Central memory CD8-positive, alpha-beta T cell (primary cell): ENCODE measurements around the gene IRAK4.
"Not testable (repeated sequence)": the region's sequence is repeated elsewhere in the genome, so short reads cannot be mapped to it uniquely, and the experiment has no call there.

Experiments used
- ATAC-seq: fragments of 150-1000 bp; cut with Tn5 transposase; replicated peaks from 2 replicates; pipeline ENCODE4 v1.10.0; 2022; ENCODE audit warnings: mild to moderate bottlenecking, moderate FRiP score, moderate number of reproducible peaks; ENCODE audit not compliant: poor library complexity, severe bottlenecking; ENCODE audit errors: extremely low read depth
- DNase-seq, 2 donors: peaks; one replicate each; pipeline ENCODE4 v3.0.0; 2021; ENCODE audit warnings: low spot score in 2 of 2
- H3K27ac Mint-ChIP-seq: one replicate; pipeline ENCODE4 v1.8.0; 2022; ENCODE audit warnings: low read depth, mild to moderate bottlenecking, moderate library complexity, mixed read lengths
- H3K27me3 Mint-ChIP-seq: one replicate; pipeline ENCODE4 v1.8.0; 2022; ENCODE audit warnings: mixed read lengths
- H3K36me3 Mint-ChIP-seq: one replicate; pipeline ENCODE4 v1.8.0; 2022; ENCODE audit warnings: mild to moderate bottlenecking, moderate library complexity, mixed read lengths; ENCODE audit not compliant: insufficient read depth
- H3K4me1 Mint-ChIP-seq: one replicate; pipeline ENCODE4 v1.8.0; 2022; ENCODE audit warnings: mixed read lengths
- H3K4me3 Mint-ChIP-seq: one replicate; pipeline ENCODE4 v1.8.0; 2022; ENCODE audit warnings: mild to moderate bottlenecking, moderate library complexity, mixed read lengths
- H3K9me3 Mint-ChIP-seq: one replicate; pipeline ENCODE4 v1.8.0; 2022; ENCODE audit warnings: mixed read lengths

Gene IRAK4

DNA sequence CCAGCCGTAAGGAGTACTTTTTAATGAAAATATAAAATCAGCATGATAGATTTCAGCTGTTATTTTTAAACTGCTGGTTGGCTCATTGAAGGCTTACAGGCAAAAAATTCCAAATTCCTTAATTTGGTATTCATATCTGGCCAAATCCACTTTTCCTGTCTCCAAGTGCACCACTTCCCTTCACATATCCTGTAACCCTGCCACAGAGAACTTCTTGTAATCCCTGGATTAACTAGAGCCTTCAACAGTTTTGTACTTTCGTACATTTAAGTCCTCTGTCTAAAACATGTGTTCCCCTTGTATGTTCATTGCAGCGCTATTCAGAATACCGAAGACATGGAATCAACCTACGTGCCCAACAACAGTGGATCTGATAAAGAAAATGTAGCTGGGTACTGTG lies 9.7 kb upstream of the IRAK4 start:
- Mint-ChIP-seq H3K27me3 (no peaks in the 10 kb centered on the region), H3K4me3 (no peak overlapping the region), H3K4me1 (peaks cover 12% of the 10 kb centered on the region), H3K36me3 (peaks cover 20% of the 10 kb centered on the region), H3K9me3 (no peaks in the 10 kb centered on the region), H3K27ac (no peak overlapping the region)
- DNase-seq (no peak), ATAC-seq (no peak)

DNA sequence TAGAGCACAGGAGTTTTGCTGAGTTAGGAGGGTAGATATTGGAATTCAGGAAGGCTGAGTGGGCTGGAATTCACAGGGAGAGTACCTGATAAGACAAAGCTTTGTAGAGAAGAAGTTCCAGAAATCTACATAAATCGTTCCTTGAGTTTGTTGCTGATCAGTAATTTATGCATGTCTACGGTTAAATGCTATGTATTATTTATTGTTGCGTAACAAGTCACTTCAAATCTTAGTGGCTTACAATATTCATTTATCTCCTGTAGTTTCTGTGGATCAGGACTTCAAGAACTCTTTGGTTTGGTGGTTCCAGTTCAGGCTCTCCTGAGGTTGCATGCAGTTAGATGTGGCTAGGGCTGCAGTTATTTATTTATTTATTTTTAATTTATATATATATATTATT lies 7.9 kb upstream of the IRAK4 start:
- no peaks in the 10 kb centered on the region for H3K9me3 Mint-ChIP-seq
- no peak for ATAC-seq

DNA sequence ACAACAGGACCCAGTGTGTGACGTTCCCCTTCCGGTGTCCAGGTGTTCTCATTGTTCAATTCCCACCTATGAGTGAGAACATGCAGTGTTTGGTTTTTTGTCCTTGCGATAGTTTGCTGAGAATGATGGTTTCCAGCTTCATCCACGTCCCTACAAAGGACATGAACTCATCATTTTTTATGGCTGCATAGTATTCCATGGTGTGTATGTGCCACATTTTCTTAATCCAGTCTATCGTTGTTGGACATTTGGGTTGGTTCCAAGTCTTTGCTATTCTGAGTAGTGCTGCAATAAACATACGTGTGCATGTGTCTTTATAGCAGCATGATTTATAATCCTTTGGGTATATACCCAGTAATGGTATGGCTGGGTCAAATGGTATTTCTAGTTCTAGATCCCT lies 7.4 kb upstream of the IRAK4 start:
- H3K4me1 Mint-ChIP-seq: peaks cover 15% of the 10 kb centered on the region
- H3K27me3 Mint-ChIP-seq, H3K27ac Mint-ChIP-seq, H3K9me3 Mint-ChIP-seq, ATAC-seq, H3K4me3 Mint-ChIP-seq, DNase-seq: not testable (repeated sequence)
- H3K36me3 Mint-ChIP-seq: peaks cover 14% of the 10 kb centered on the region

More for the DNA sequence above, 7.9 kb upstream of the IRAK4 start:
- no peak for DNase-seq
- Mint-ChIP-seq H3K27ac (no peak overlapping the region), H3K4me3 (no peak overlapping the region), H3K36me3 (peaks cover 16% of the 10 kb centered on the region), H3K27me3 (no peaks in the 10 kb centered on the region), H3K4me1 (peaks cover 12% of the 10 kb centered on the region)

DNA sequence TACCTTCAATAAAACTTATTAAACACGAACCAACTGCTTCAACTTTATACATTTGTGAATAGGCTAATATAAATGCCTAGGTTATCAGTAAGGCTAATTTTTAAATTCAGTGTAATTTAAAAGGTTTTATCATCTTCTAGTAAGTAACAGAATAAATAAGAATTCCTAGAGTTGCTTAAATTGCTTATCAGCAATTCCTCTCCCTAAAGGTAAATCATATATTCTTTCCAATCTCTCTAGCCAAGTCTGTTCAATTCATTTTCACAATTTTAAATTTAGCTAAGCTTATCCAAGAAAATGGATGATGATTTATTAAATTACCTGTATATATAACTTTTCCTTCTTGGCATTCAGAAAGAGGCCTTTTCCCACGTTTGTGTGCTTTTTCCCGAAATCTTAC lies 4.7 kb upstream of the IRAK4 start:
- H3K4me3 Mint-ChIP-seq: no peak overlapping the region
- H3K36me3 Mint-ChIP-seq: peaks cover 16% of the 10 kb centered on the region

DNA sequence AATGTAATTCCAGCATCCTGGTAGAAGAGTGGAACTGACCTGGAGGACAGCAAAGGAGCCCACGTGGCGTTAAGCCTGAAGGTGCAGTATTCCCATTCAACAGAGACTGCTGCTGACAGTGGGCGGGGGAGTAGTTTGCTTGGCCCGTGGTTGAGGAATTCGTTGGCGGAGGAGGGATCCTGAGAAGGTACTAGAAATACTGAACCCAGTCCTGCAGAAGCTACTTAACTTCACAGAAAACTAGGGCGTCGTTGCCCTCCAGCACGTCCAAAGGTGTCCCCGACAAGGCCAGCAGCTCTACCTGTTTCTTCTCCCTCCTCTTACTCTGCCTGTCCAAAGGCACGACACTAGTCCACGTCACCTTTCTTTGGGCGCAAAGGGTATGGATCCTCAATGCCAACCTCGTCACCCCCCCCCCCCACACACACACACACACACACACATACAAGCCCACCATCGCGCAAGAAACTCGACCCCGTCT lies 464 bp upstream of the IRAK4 start:
- Mint-ChIP-seq H3K4me1 (peaks cover 57% of the 10 kb centered on the region), H3K27ac (peak overlapping the region; percentile 98), H3K27me3 (no peaks in the 10 kb centered on the region), H3K9me3 (no peaks in the 10 kb centered on the region), H3K4me3 (peak overlapping the region; percentile 96), H3K36me3 (peaks cover 24% of the 10 kb centered on the region)
- DNase-seq: peak in 1 of 2 donors; percentile 14
- peak; percentile 4 for ATAC-seq

More for the DNA sequence above, 4.7 kb upstream of the IRAK4 start:
- no peak overlapping the region for H3K27ac Mint-ChIP-seq
- no peaks in the 10 kb centered on the region for H3K27me3 Mint-ChIP-seq
- peaks cover 39% of the 10 kb centered on the region for H3K4me1 Mint-ChIP-seq
- H3K9me3 Mint-ChIP-seq: no peaks in the 10 kb centered on the region
- DNase-seq (no peak), ATAC-seq (no peak)

DNA sequence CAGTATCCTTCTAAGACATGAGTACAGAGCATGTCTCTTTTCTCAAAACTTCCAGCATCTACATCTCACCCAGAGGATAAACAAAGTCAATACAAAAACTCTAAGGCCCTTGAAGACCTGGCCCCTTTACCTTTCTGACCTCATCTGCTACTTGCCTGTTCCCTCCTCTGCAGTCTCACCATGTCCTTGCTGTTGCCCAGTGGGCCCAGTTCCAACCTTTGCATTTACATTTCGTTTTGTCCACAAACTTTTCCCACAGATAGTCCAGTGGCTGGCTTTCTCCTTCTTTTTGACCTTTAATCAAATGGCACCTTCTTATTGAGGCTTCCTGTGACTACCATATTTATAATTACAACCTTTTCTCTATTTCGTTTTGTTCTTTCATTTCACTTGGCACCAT lies 1.6 kb downstream of the IRAK4 start:
- Mint-ChIP-seq H3K4me1 (peaks cover 63% of the 10 kb centered on the region), H3K9me3 (no peaks in the 10 kb centered on the region), H3K36me3 (peaks cover 17% of the 10 kb centered on the region), H3K27me3 (no peaks in the 10 kb centered on the region), H3K4me3 (peak overlapping the region; percentile 96), H3K27ac (peak overlapping the region; percentile 98)
- DNase-seq (no peak), ATAC-seq (no peak)

DNA sequence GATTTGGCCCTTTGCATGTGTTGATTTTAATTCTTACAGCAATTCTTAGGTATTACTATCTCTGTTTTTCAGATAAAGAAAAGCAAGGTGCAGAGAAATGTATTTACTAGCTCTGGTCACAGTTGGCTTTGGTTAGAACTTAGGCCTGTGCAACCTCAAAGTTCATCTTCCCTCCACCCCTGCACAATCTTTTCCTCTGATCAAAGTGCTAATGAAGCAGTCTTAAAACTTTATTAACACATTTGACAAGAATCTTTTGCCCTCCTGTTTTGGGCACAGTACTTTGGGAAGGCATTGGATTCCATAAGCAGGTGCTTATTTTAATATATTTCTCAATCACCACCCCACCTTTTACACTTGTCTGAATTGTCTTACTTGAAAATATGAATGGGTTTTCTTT lies 2.7 kb downstream of the IRAK4 start:
- H3K4me3 Mint-ChIP-seq: peak overlapping the region; percentile 51
- H3K27me3 Mint-ChIP-seq: no peaks in the 10 kb centered on the region
- DNase-seq (no peak), ATAC-seq (no peak)
- H3K4me1 Mint-ChIP-seq: peaks cover 59% of the 10 kb centered on the region
- H3K36me3 Mint-ChIP-seq: peaks cover 16% of the 10 kb centered on the region
- H3K9me3 Mint-ChIP-seq: no peaks in the 10 kb centered on the region
- peak overlapping the region; percentile 68 for H3K27ac Mint-ChIP-seq

DNA sequence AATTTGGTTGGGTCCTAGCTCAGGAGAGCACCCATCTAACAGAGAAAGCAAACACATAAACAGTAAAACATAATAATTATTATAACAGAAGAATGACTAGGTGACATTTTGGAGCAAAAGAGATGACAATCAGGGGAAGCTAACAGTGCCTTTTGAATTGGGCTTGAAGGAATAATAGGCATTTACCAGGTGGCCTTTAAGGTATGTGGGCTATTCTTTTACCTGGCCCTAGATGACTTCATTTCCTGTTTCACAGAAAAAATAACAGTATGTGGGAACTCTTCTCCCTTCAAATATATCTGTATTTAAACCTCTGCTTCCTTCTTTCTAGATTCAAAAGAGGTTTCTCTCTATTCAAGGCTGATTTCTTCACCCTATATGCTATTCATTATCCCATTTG lies 3.8 kb downstream of the IRAK4 start:
- Mint-ChIP-seq H3K4me3 (no peak overlapping the region), H3K9me3 (no peaks in the 10 kb centered on the region), H3K27ac (no peak overlapping the region), H3K36me3 (peaks cover 16% of the 10 kb centered on the region), H3K27me3 (no peaks in the 10 kb centered on the region), H3K4me1 (peaks cover 50% of the 10 kb centered on the region)
- ATAC-seq (no peak), DNase-seq (no peak)

DNA sequence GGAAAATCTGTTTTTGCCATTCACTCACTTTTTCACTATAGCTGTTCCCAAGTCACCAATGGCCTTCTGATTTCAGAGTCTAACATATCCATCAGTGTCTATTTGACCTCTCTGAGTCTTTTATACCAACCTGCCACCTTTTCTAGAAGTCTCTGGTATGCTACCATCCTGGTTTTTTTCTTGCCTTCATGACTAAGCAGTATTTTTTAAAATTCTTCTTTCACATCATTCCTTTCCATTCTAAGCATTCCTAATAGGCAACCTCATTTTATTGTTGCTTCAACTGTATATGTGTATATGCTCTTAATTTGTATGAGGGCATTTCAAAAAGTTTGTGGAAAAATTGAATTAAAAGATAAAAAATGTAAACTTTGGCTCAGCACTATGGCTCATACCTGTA lies 5.0 kb downstream of the IRAK4 start:
- H3K36me3 Mint-ChIP-seq: peaks cover 19% of the 10 kb centered on the region
- H3K4me1 Mint-ChIP-seq: peaks cover 38% of the 10 kb centered on the region
- H3K4me3 Mint-ChIP-seq: no peak overlapping the region
- ATAC-seq (no peak), DNase-seq (no peak)
- no peaks in the 10 kb centered on the region for H3K9me3 Mint-ChIP-seq
- no peaks in the 10 kb centered on the region for H3K27me3 Mint-ChIP-seq
- no peak overlapping the region for H3K27ac Mint-ChIP-seq

DNA sequence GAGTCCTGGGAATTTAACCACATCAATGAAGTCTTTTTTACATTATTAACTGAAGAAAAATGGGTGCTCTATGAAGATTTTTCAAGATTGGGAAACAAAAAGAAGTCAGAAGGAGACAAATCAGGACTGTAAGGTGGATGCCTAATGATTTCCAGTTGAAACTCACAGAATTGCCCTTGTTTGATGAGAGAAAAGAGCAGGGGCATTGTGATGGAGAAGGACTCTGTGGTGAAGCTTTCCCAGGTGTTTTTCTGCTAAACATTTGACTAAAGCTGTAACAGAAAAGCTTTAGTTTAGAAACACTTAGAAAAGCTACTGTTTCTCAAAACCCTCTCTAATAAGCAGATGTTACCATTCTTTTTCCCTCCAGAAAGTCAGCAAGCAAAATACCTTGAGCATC lies 5.8 kb downstream of the IRAK4 start:
- H3K27ac Mint-ChIP-seq: no peak overlapping the region
- DNase-seq (no peak), ATAC-seq (no peak)
- peaks cover 20% of the 10 kb centered on the region for H3K36me3 Mint-ChIP-seq
- H3K4me1 Mint-ChIP-seq: peaks cover 32% of the 10 kb centered on the region
- no peaks in the 10 kb centered on the region for H3K27me3 Mint-ChIP-seq
- H3K9me3 Mint-ChIP-seq: no peaks in the 10 kb centered on the region
- H3K4me3 Mint-ChIP-seq: no peak overlapping the region

DNA sequence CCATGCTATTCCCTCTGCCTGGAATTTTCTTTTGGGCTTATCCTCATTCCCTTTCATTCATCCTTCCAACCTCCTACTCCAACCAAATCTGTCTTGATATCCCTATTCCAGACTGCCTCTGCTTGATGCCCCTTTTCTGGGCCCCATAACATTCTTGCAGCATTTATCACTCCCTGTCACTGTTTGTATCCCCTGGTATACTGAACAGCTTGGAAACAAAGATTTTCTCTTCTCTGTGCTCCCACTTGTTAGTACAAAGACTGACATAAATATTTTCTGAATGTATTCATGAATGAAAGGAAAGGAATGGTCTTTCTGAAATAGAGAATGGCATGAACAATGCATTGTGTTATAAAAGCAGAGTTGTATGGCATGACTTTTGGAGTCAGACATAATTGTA lies 7.5 kb downstream of the IRAK4 start:
- Mint-ChIP-seq H3K27ac (no peak overlapping the region), H3K9me3 (no peaks in the 10 kb centered on the region), H3K36me3 (peaks cover 23% of the 10 kb centered on the region), H3K4me3 (no peak overlapping the region), H3K27me3 (no peaks in the 10 kb centered on the region), H3K4me1 (peaks cover 29% of the 10 kb centered on the region)
- ATAC-seq (no peak), DNase-seq (no peak)

DNA sequence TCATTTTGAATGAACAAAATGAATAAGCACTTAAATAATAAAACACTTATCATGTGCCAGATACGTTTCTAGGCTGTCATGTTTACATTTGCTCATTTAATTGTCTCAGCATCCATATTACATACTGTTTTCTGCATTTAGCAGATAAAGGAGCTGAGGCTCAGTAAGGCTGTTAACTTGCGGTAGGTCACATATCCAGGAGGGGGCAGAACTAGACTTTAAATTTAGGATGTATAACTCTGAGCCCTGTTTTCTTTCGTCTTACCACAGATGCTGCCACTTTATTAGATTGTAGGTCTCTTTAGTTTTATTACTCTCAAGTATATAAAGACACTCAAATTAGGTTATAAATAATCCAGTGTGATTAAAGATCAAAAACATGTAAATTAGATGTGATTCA lies 17.7 kb downstream of the IRAK4 start:
- no peak for DNase-seq
- Mint-ChIP-seq H3K4me3 (no peak overlapping the region), H3K27ac (no peak overlapping the region), H3K4me1 (peaks cover 6% of the 10 kb centered on the region), H3K27me3 (no peaks in the 10 kb centered on the region), H3K36me3 (peaks cover 37% of the 10 kb centered on the region), H3K9me3 (no peaks in the 10 kb centered on the region)
- no peak for ATAC-seq

DNA sequence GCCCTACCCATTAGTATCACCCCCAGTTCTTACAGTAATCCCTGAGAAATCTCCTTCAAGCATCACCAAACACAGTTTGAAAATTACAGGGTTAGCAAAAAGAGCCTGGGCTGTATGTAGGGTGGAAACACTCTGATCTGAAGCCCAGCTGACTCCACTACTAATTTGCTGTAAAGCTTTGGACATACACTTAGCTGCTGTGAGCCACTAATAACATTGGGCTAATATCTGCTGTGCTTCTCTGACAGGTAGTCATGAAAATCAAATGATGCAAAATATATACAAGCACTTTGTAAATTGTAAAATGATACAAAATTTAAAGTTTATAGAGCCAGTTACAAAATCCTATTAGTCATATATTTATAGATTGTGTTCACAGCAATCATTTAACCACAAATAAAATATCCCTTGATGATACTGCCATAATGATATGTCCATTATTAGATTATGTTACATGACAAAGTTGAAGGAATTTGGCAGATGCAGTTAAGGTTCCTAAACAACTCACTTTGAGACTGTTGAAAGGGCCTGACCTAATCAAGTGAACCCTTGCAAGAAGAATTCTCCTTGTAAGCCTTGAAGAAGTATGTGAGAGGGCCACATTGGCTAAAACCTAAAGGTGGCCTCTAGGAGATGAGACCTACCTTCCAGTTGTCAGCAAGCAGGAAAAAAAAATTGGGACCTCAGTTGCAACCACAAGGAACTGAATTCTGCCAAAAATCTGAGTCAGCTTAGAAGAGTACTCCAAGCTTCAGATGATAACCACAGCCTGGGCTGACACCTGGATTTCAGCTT lies 28.3 kb downstream of the IRAK4 start:
- H3K4me3 Mint-ChIP-seq: no peak overlapping the region
- DNase-seq: no peak
- no peaks in the 10 kb centered on the region for H3K27me3 Mint-ChIP-seq
- H3K27ac Mint-ChIP-seq: no peak overlapping the region
- ATAC-seq: no peak
- peaks cover 38% of the 10 kb centered on the region for H3K36me3 Mint-ChIP-seq
- H3K9me3 Mint-ChIP-seq: no peaks in the 10 kb centered on the region
- H3K4me1 Mint-ChIP-seq: no peaks in the 10 kb centered on the region
